ENCODE data around the gene SLC1A7. TPM values are rescaled to one million over a fixed set of nuclear protein-coding genes. Genes with fewer than 3 reads are reported as not detected.

The SLC1A7 gene
- polyA plus RNA-seq, 1 donor: 0.24 TPM

DNA sequence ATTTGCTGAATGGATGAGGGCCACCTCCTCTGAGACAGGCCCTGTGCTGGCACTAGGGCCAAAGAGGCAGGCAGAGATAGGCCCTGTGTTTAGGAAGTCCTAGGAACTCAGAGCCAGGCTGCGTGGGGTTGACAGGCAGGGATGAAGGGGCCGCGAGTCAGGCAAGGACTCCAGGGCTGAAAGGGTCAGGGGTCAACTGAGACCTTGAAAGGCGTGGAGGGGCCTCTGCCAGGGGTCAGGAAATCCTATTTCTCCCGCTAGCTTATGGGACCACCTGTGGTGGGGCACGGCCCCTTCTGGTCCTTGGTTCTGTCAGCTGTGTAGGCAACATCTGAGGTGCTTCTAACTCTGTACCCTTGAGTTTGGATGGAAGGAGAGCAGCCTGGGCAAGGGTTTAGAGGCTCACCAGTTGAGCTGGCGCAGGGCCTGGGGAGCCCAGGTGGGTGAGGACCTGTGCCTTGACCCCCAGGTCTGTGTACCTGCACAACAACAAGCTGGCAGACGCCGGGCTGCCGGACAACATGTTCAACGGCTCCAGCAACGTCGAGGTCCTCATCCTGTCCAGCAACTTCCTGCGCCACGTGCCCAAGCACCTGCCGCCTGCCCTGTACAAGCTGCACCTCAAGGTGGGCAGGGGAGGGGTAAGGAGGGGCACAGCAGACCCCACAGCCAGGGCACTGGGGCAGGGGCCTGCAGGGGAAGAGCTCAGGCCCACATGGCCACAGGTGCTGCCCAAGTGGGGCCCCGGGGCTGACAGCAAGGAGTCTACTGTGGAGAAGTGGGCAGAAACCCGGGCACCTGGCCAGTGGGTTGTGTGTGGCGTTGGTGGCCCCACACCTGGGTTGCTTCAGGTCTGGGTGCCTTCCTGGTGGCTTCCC lies 65.5 kb downstream of the SLC1A7 start:
- no peak for DNase-seq (ENCODE audit: low read depth)

DNA sequence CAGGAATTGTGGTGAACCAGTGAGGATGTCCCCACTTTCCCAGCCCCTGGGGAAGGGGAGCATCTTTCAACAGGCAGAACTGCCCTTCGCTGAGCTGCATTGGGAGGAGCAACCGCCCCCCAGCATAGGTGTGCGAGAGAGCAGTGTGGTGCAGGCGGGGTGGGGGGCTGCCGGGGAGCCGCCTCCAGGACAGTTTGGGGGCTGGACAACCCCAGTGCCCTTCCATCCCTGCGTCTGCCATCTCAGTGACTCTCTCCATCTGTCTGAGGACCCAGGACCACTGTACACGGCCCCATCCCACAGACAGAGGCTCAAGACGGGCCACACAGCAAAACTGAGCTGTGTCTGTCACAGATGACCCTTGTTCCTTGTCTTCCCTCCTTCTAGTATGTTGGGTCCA lies 66.3 kb downstream of the SLC1A7 start:
- DNase-seq (ENCODE audit: low read depth): no peak

DNA sequence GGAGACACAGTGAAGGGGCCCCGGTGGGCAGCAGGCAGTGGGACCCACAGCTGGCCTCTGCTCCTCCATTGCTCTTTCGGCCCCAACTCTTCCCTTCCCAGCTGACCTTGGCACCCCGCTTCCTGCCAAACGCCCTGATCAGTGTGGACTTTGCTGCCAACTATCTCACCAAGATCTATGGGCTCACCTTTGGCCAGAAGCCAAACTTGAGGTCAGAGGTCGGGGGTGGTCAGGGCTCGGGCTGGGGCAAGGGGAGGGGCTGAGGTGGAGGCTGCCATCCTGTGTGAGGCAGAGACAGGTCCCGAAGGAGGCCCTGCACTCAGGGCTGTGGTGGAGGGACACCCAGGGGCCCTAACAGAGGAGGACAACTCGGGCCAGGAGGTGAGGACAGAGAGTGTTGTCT lies 66.7 kb downstream of the SLC1A7 start:
- DNase-seq (ENCODE audit: low read depth): no peak

DNA sequence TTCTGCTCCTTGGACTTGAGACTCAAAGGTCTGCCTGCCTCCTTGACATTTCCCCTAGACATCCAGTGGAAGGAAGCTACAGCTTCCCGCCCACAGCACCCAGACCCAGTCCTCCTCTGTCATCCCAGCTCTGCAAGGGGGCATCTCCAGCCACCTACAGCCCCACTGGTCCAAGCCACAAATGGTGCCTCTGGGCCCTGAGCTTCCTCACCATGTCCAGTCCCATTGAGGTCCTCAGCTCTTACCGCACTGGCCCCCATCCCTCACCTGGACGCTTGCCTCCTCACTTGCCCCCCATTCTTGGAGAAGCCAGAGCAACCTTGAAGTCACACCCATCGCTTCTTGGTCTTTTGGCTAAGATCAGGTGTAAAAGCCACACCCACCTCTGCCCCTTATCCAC lies 67.2 kb downstream of the SLC1A7 start:
- no peak for DNase-seq (ENCODE audit: low read depth)

DNA sequence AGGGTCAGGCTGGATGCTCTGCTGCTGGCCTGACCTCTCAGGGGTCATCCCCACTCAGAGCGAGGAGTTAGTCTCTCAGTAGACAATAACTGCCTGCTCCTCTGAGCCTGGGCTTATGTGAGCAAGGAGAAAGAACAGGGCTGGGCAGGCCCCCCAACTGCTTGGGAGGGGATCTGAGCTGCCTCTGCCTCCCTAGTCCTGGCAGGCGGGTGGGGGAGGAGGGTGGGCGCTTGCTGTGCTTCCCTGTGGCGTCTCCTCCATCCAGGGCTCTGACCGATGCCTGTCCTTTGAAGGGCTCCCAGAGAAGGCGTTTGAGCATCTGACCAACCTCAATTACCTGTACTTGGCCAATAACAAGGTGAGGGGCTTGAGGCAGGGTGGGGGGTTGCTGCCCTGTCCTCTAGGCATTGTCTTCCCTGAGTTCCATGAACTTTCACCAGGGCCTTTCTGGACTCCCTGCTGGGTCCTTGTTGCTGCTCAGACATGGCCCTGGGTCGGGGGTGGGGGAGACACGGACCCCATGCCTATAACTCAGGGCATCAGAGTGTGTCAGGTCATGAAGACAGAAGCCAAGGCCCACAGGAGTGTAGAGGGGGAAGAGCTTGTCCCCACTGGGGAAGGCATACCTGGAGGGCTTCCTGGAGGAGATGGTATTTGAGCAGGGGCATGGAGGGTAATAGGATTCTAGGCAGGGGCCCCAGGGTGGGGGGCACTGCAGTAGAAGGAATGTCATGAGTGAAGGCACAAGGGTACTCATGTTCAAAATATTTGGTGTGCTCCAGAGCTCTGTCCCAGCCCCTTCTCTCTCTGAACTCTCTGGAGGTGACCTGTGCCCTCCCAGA lies 67.9 kb downstream of the SLC1A7 start:
- no peak for DNase-seq (ENCODE audit: low read depth)

DNA sequence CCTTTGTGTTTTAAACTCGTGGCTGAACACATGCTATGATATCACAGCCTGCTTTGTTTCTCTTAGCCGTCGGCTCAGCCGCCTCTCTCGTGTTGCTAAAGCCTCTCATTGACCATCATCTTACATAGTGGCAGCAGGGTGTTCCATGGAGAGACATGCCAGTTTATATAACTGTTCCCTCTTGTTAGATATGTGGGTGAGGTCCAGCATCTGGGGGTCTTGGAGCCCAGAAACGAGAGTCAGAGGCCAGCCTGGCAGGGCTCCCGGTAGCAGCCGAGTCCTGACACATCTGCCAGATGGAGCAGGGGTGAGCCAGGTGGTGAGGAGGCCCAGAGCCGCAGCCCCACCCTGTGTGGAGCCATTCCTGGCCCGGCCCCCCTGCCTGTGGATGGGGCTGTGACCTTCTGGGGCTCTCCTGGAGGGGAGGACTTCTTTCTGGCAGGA lies 68.5 kb downstream of the SLC1A7 start:
- DNase-seq (ENCODE audit: low read depth): no peak

DNA sequence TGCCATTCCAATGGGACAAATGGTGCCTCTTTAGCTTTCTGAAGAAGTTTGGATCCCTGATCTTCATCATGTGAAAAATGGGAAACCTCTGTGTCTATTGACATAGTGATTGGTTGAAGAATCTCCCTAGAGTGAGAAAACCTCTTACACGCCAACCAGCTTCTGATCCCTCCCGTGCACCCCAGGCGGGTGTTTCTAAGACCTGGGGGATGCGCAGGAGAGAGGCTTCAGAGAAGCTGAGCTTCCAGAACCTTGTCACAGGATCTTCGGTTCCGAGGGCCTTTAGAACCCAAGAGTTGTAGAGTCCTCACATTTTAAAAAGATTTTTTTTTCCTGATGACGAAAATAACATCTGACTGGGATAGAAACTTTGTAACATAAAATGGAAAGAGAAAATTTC lies 69.2 kb downstream of the SLC1A7 start:
- DNase-seq (ENCODE audit: low read depth): no peak

DNA sequence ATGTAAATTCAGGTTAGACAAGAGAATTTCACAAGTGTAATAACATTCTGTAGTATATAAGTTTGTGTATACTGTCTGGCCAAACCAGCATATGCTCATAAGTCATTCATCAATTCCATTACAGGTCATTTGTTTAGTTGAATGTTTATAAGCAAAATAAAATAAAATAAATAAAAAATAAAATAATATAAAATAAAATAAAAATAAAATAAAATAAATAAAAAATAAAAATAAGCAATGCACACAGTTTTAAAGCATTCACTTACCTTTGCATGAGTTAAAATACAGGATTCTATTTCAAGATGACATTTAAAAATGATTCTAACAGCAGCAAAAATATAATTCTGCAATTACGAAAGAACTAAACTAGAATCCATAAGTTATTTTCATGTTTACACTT lies 70.5 kb downstream of the SLC1A7 start:
- DNase-seq (ENCODE audit: low read depth): no peak

DNA sequence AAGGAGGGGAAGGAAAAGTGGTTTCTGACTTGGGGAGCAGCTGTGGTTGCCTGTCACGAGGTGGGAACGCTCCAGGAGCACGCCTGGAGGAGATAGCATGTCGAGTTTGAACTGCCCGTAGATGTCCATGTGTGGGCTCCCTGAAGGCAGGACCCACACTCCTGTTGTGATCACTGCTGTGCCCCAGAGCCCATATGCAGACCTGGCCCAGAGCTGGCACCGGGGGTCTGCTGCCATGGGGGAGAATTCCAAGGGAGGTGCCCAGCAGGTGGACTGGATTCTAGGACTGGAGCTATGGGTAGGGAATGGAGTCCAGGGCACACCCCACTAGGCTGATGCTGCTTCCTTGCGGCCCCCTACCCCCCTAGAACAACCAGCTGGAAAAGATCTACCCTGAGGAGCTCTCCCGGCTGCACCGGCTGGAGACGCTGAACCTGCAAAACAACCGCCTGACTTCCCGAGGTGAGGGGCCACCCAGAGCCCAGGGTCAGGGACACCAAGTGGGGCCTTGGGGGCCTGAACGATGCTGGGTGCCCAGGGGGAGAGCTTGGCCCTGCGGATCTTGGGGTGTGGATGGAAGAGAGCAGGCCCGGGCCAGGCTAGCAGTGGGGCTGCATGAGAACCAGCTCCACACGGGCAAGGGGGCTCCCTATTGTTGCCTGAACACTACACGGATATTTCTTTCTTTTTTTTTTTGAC lies 71.1 kb downstream of the SLC1A7 start:
- no peak for DNase-seq (ENCODE audit: low read depth)

DNA sequence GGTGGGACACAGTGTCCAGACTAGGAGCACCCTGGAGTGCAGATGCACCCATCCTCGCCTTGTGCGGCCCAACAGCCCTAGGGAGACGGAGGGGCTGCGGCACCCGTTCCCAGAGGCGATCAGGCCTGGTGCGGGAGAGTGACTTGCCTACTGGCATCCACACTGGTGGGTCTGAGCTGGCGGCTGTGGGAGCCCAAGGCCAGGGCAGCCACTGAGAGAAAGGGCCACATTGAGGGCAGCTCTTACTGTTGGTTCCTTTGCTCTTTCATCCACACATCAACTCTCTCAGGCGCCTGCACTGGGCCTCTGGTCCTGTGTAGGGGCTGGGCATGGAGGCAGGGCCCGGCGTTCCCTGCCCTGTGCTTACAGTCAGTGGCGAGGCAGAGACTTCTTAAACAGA lies 71.8 kb downstream of the SLC1A7 start:
- no peak for DNase-seq (ENCODE audit: low read depth)

DNA sequence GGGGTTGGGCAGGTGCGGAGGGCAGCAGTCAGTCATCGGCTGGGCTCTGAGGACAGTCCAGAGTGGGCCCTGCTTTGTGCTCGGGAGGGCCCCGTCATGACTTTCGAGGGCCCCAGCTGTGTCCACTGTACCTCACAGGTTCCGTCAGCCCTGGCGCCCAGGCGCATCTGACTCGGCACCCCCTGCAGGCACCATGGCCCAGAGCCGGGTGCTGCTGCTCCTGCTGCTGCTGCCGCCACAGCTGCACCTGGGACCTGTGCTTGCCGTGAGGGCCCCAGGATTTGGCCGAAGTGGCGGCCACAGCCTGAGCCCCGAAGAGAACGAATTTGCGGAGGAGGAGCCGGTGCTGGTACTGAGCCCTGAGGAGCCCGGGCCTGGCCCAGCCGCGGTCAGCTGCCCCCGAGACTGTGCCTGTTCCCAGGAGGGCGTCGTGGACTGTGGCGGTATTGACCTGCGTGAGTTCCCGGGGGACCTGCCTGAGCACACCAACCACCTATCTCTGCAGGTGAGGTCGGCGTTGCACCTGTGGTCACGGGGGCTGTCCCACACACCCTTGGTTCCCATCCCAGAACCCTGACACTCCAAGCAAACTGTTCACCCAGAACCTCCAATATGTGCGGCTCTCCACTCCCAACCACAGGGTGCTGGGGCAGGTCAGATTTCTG lies 72.6 kb downstream of the SLC1A7 start:
- DNase-seq (ENCODE audit: low read depth): no peak

DNA sequence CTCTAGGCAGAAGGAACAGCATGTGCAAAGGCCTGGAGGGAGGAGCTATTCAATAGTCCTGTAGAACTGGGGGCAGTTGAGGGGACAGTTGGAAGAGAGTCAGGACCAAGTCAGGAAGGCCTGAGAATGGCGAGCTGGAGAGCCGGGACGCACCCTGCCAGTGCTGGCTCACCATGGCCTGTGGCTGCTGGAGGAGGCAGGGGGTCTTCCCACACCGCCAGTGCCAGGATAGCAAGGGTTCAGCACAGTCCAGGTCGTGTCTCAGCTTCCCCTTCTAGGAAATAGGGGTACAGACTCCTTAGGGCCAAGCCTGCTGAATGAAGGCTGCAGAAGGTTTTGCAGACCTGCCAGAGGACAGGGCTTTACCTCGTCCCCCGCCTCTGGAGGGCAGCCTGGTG lies 73.2 kb downstream of the SLC1A7 start:
- no peak for DNase-seq (ENCODE audit: low read depth)

DNA sequence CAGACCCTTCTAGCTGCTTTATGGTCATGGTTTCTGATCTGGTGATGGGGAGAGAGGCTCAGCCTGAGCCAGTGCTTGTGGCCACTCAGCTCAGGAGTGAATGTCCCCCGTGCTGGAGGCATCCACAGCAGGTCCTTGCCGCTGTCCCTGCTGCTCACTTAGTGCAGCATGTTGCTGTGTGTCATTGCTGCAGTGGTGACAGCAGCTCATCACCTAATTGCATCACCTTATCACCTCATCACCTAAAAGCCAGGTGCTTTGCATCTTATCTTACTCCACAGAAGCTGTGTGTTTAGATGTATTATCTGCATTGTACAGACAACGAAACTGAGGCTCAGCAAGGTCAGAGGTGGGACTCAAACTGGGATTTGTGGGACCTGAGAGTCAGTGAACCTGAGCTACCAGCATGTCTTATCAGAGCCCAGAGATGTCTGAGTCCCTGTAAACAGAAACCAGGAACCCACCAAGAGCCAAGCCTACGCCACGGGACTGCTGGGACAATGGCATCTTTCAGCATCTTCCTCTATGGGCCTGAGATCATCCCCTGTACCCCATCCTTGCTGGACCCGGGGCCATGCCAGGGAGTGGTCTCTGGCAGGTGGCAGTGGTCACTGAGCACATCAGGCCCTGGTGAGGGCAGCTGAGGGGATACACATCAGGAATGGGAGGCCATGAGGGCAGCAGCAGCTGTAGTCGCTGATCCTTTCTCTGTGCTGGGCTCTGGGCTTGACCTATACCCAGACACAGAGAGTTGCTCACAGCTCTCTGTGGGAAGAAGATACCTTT lies 73.9 kb downstream of the SLC1A7 start:
- no peak for DNase-seq (ENCODE audit: low read depth)

DNA sequence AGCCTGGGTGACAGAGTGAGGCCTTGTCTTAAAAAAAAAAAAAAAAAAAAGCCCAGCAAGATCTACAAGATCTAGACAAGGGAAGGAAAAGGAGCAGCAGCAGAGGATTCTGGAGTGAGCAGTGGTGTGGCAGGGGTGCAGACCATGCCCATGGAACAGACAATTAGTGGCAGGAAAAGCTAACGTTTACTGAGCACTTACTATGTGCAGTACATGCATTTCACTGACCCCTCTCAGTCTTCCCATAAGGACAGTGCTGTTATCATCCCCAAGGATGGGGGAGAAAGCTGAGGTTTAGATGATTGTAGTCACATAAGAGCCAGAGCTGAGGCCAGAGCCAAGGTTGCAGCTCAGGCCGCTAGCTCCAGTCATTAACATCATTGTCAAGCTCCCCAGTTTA lies 74.6 kb downstream of the SLC1A7 start:
- DNase-seq (ENCODE audit: low read depth): no peak

DNA sequence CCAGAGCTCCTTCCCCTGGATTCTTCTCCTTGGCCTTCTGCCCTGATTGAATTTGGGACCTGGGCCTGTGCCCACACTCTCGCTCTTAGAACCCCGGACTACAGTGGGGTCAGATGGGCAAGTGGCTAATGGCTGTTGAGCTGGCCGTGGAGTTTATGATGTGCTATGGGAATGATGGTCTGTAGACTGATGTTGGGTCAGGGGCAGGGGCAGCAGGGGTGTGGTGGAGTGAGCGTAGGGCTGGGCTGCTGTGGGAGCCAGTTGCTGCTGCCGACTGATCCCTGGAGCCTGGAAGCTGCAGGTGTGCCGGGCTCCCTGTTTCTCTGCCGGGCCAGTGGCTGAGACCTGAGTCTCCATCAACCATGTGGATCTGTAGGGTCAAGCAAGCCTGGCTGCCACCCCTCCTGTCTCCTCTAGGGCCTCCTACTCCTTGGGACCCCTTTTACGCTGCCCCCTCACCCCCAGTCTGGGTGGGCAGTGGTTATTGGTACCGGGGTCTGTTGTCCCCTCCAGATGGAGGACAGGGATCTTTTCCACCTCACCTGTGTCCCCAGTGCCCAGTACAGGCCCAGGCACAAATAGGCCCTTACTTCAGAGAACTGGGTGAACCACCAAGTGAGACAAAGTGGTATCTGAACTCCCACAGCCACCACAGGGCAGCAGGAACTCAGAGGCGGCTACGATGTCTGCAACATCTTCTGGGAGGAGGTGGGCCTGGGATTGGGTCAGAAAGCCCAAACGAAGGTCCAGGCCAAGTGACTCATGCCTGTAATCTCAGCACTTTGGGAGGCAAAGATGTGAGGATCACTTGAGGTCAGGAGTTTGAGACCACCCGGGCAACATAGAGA lies 75.3 kb downstream of the SLC1A7 start:
- DNase-seq (ENCODE audit: low read depth): no peak

DNA sequence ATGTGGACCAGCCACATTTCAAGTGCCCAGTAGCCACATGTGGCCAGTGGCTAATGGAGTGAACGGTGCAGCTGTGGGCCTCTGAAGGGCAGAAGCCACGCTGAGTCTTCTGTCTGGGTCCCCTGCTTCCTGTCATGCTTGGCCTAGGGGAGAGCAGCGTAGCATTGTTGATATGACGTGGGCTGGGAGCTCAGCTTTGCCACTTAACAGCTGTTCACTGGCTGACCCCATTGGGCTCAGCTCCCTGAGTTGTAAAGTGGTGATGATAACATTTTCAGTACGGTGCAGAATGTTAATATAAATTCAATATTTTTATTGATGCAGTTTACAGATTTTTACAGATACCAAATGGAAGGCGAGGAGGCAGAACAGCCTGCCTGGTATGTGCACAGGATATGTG lies 76.0 kb downstream of the SLC1A7 start:
- DNase-seq (ENCODE audit: low read depth): no peak

DNA sequence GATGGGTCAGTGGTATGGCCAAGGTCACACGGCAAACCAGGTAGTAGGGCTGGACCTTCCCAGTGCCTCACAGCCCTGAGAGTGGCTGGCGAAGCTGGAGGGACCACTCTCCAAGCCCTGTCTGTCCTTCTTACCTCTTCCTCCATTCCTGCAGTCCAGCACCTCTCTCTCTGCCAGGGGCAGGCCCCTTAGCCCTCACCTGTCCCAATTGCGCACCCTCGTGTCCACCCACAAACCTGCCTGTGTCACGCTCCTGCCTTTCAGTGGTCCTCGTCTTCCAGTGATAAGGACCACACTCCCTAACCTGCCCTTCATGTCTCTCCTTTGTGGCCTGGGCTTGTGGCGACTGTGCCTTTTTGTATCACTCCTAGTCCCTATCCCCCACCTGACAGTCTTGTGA lies 77.0 kb downstream of the SLC1A7 start:
- no peak for DNase-seq (ENCODE audit: low read depth)

DNA sequence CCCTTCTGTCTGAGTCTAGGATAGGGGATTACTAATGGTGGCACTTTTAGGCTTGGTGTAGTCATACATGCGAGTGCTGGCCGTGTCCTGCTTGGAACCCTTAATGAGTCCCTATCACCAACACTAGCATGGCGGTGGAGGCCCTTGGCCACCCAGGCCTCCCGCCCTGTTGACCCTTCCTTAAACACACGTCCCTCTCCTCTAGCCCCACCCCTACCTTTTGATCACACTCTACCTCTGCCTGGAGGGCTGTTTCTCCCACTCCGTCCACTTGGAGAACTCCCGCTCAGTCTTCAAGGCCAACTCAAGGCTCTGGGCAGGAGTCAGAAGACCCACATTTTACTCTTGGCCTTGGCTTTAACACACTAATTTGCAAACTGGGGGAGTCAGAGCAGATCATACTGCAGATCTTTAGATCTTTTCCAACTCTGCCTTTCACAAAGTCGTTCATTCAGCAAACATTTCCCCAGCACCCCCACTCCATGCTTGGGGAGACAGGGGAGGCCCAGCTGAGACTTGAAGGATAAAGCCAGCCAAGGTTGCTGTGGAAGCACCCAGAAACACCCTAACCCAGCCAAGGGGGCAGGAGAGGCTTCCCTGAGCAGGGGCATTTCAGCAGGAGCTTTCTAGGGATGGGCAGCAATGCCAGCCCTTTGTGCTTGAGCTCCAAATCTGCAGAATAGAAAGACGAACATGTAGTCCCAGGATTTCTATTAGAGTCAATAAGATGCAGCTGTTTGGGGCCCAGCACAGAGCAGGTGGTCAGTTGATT lies 78.5 kb downstream of the SLC1A7 start:
- DNase-seq (ENCODE audit: low read depth): no peak

Measured in forelimb muscle (tissue), 1 donor.